Hepatocyte (in vitro differentiated cells): Measurements from ENCODE around the gene ALK.

Source experiments
- EZH2 ChIP-seq: fragments of 200-600 bp; sonication (generic); IDR thresholded peaks from 2 replicates; pipeline ENCODE4 v1.6.1; 2016; ENCODE audit warnings: antibody characterized with exemption, mild to moderate bottlenecking, borderline replicate concordance
- EZH2phosphoT487 ChIP-seq: fragments of 200-600 bp; sonication (generic); IDR thresholded peaks from one replicate; pipeline ENCODE4 v1.6.1; 2018; ENCODE audit warnings: antibody characterized with exemption, mild to moderate bottlenecking, low read depth, moderate library complexity; ENCODE audit not compliant: unreplicated experiment, severe bottlenecking
- TF ChIP-seq, protein P1 (sequence below): fragments of 200-600 bp; sonication (generic); IDR thresholded peaks from 2 replicates; pipeline ENCODE4 v1.5.1; 2016; ENCODE audit warnings: antibody characterized with exemption, mild to moderate bottlenecking; ENCODE audit not compliant: poor library complexity

GRCh38 chr2:29250977-29251376 lies 670.4 kb downstream of the ALK start:
- TF ChIP-seq, protein P1, sequence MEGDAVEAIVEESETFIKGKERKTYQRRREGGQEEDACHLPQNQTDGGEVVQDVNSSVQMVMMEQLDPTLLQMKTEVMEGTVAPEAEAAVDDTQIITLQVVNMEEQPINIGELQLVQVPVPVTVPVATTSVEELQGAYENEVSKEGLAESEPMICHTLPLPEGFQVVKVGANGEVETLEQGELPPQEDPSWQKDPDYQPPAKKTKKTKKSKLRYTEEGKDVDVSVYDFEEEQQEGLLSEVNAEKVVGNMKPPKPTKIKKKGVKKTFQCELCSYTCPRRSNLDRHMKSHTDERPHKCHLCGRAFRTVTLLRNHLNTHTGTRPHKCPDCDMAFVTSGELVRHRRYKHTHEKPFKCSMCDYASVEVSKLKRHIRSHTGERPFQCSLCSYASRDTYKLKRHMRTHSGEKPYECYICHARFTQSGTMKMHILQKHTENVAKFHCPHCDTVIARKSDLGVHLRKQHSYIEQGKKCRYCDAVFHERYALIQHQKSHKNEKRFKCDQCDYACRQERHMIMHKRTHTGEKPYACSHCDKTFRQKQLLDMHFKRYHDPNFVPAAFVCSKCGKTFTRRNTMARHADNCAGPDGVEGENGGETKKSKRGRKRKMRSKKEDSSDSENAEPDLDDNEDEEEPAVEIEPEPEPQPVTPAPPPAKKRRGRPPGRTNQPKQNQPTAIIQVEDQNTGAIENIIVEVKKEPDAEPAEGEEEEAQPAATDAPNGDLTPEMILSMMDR: no peak
- TF ChIP-seq EZH2phosphoT487: no peak
- no peak for TF ChIP-seq EZH2
